ENCODE measurements around the gene RDH5.

DNA sequence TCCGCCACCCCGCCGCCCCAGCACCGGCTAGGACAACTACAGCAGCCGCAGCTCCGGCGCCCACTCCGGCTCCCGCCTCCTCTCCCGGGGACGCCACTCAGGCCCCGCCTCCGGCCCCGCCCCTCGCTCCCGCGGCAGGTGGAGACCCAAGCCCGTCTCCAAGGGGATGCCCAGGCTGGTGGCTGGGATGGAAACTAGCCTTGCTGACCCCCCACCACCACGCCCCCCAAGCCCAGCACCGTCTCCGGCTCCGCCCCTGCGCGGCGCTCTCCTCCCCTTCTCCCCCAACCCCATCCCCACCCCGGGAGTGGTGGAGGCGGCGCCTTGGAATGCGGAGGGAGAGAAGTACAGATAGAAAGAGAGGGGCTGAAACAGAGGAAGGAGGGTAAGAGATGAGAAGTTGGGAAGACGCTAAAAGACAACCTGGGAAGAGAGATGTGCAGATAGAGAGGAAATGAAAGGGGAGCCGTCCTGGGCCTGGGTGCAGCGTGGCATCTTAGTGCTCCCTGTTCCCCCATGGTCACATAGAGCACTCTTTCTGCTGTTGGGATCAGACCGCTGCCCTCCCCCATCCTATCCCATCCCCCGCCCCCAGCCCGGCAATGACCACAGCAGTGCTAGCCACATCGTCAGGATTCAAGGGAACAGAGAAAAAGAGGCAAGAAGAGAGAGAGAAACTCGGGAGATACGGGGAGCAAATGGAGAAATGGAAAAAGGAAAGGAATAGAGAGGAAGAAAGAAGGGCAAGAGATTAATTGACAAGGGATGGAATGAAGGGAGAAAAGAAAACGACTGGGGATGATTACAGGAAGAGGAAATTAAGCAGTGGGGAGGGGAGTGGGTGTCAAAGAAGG, 12.1 kb upstream of the RDH5 start, which contains the start of gene ITGA7:
- TF ChIP-seq, protein P1, sequence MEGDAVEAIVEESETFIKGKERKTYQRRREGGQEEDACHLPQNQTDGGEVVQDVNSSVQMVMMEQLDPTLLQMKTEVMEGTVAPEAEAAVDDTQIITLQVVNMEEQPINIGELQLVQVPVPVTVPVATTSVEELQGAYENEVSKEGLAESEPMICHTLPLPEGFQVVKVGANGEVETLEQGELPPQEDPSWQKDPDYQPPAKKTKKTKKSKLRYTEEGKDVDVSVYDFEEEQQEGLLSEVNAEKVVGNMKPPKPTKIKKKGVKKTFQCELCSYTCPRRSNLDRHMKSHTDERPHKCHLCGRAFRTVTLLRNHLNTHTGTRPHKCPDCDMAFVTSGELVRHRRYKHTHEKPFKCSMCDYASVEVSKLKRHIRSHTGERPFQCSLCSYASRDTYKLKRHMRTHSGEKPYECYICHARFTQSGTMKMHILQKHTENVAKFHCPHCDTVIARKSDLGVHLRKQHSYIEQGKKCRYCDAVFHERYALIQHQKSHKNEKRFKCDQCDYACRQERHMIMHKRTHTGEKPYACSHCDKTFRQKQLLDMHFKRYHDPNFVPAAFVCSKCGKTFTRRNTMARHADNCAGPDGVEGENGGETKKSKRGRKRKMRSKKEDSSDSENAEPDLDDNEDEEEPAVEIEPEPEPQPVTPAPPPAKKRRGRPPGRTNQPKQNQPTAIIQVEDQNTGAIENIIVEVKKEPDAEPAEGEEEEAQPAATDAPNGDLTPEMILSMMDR (conservative IDR thresholded peaks at IDR 0.05) = no peak
- TF ChIP-seq ZFX (IDR thresholded peaks at IDR 0.05) = no peak

Measured in C4-2B (cell line).